ENCODE results near the gene PPFIA1.

PPFIA1 gene

GRCh38 chr11:70270104-70270876, at the start of gene PPFIA1:
Gene PPFIA1, plus strand, starts transcription at chr11:70270690. Its CDS starts 1,483 bp downstream, at chr11:70272173.
- FAIRE-seq (no peak), DNase-seq (ENCODE audit: low spot score) (peak; percentile 81)

- no peak for DNase-seq (ENCODE audit: low spot score)
- FAIRE-seq = no peak
Measured at GRCh38 chr11:70220920-70221319, 49.6 kb upstream of the PPFIA1 start.

GRCh38 chr11:70225681-70226177, 44.8 kb upstream of the PPFIA1 start:
- FAIRE-seq (no peak), DNase-seq (ENCODE audit: low spot score) (no peak)

- DNase-seq (ENCODE audit: low spot score) = no peak
- no peak for FAIRE-seq
Measured at GRCh38 chr11:70226183-70226582, 44.3 kb upstream of the PPFIA1 start.

GRCh38 chr11:70226967-70227366, 43.5 kb upstream of the PPFIA1 start:
- DNase-seq (ENCODE audit: low spot score) (no peak), FAIRE-seq (no peak)

DNA sequence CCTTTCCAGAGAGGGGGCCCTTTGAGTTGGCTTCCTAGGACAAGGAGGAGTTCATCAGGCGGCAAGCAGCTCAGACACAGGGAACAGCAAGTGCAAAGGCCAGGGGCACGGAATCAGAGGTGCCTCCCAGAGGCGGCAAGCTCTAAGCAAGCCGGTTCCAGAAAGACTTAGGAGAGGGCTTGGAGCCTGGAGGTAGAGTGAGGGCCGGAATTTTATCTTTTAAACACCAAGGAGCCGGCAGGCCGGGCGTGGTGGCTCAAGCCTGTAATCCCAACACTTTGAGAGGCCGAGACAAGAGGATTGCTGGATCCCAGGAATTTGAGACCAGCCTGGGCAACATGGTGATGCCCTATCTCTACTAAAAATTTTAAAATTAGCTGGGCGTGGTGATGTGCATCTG, 40.8 kb upstream of the PPFIA1 start:
- no peak for FAIRE-seq
- DNase-seq (ENCODE audit: low spot score) = no peak

DNA sequence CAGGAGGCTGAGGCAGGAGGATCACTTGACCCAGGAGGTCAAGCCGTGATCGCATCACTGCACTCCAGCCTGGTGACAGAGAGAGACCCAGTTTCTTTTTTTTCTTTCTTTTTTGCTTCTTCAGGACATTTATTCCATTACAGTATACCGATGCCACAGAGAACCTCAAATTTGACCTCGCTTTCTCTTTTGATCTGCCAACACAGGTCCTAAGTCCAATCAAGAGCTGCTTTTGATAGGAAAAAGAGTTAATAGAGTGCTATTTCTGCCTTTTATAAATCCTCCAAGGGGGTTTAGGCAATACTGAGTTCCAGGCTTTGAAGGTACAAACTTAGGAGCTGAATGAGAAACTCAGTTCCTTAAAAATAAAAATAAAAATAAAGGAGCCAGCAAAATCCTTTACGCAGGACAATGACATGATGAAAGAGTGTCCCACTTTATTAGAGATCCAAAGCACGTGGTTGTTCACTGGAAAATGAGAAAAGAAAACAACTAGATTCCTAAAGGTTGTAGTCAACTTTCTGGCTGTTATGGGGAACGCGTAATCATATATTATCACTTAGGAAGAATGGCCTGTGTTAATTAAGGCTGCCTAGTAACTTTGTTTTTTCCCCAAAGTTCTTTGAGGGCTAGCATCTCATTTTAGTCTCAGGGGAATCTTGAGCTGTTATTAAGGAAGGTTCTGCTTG, 40.2 kb upstream of the PPFIA1 start:
- FAIRE-seq (no peak), DNase-seq (ENCODE audit: low spot score) (no peak)

GRCh38 chr11:70230840-70231710, 39.4 kb upstream of the PPFIA1 start:
- no peak for FAIRE-seq
- no peak for DNase-seq (ENCODE audit: low spot score)

DNA sequence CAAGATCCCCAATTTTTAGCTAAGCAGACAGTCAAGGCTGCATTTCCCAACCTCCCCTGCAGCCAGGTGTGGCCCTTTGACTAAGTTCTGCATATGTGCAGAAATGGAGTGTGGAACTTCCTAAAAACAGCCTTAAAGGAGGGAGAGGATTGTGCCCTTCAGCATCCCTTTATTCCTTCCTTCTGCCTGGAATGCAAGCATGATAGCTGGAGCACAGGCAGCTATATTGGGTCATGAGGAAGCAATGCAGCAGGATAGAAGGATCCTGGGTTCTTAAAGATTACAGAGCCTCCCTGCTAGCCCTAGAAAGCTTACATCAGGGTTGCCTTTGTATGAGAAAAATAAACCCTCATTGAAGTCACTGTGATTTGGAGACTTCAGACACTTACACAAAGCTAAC, 37.5 kb upstream of the PPFIA1 start:
- FAIRE-seq = no peak
- no peak for DNase-seq (ENCODE audit: low spot score)

GRCh38 chr11:70233511-70233934, 37.0 kb upstream of the PPFIA1 start:
- DNase-seq (ENCODE audit: low spot score) (peak; percentile 92), FAIRE-seq (peak; percentile 94)

GRCh38 chr11:70233962-70234361, 36.5 kb upstream of the PPFIA1 start:
- FAIRE-seq (no peak), DNase-seq (ENCODE audit: low spot score) (no peak)

DNA sequence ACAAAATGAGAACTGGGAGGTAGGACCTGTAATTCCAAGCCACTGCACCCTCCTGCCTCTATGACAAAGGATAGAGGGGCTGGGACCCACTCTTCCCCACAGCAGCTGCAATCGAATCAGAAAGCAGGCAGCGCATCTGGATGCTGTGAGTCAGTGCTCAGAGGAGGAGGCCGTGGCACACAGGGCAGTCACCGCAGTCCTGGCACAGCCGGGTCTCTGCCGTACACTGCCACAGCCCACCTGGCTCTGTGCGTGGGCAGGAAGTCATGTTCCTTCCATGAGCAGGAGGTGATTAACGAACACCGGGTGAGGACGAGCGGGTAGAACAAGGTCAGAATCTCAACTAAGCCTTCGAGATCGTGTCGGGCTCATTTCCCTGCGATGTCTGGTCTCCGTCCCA, 30.2 kb upstream of the PPFIA1 start:
- no peak for FAIRE-seq
- no peak for DNase-seq (ENCODE audit: low spot score)

DNA sequence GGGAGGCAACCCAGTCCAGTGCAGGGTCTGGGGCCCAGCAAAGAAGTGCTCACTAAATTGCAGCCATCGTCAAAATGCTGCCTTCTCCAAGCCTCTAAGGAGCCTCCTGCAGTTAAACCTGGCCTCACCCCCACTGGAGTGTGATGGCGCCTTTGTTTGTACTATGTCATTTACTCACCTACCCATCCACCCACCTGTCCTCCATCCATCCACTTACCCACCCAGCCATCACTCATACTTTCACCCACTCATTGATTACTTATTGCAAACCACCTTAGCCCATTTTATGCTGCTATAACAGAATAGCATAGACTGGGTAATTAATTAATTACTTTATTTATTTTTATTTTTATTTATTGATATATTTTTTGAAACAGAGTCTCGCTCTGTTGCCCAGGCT, 28.8 kb upstream of the PPFIA1 start:
- no peak for FAIRE-seq
- DNase-seq (ENCODE audit: low spot score) = no peak

DNA sequence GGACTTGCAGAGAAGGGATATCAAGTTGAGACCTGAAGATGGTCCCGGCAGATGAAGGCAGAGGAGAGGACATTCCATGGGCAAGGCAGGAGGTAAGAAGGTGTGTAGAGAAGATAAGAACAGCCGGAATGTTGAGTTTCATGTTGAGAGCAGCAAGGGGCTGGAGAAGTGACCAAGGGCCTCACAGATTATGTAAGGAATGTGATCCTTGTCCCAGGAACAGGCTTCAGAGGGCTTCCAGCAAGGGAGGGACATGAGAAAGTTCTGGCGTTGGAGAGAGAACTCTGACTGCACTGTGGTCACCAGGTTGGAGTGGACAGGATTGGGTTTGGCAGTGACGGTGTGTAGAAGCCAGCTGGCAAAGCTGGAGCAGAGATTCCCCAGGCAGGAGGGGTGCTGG, 27.6 kb upstream of the PPFIA1 start:
- FAIRE-seq = no peak

GRCh38 chr11:70243912-70244652, 26.4 kb upstream of the PPFIA1 start:
- FAIRE-seq (no peak), DNase-seq (ENCODE audit: low spot score) (no peak)

More for the DNA sequence above, 27.6 kb upstream of the PPFIA1 start:
- DNase-seq (ENCODE audit: low spot score) = no peak

GRCh38 chr11:70244698-70245097, 25.8 kb upstream of the PPFIA1 start:
- peak; percentile 61 for DNase-seq (ENCODE audit: low spot score)
- no peak for FAIRE-seq

DNA sequence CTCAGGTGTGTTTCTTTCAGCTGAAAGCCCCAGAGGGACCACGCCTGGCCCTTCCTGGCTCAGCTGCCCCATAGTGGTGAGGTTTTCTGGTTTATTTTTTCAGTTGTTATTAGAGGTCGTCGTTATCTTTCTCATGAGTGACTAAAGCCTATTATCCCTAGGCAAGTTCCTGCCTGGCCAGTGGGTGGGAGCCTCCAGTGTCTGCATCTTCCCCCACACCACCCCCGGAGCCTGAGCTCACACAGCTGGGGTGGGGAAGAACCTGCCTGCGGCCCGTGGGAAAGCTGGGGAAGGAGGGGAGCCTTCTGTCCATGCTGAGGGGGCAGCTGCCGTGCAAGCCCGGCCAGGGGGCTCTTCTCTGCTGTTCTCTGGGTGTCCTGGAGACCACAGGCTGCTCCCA, 24.3 kb upstream of the PPFIA1 start:
- no peak for DNase-seq (ENCODE audit: low spot score)
- no peak for FAIRE-seq

- peak; percentile 14 for DNase-seq (ENCODE audit: low spot score)
- no peak for FAIRE-seq
Measured at GRCh38 chr11:70247042-70247709, 23.3 kb upstream of the PPFIA1 start.

DNA sequence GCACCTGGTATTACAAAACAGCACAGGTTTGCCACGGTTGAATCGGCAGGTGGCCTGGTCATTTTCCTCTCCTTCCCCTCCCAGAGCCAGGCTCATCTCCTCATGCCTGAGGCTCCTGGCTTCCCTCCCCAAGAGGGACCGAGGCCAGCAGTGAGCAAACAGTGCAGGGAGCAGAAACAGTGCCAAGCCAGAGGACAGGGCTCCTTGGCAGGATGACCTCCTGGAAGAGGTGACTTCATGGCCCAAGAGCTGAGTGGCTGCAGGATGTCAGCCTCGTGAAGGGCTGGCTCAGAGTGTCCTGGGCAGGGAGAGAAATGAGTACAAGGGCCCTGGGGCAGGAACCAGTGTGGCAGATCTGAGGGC, 22.8 kb upstream of the PPFIA1 start:
- FAIRE-seq (no peak), DNase-seq (ENCODE audit: low spot score) (peak; percentile 49)

DNA sequence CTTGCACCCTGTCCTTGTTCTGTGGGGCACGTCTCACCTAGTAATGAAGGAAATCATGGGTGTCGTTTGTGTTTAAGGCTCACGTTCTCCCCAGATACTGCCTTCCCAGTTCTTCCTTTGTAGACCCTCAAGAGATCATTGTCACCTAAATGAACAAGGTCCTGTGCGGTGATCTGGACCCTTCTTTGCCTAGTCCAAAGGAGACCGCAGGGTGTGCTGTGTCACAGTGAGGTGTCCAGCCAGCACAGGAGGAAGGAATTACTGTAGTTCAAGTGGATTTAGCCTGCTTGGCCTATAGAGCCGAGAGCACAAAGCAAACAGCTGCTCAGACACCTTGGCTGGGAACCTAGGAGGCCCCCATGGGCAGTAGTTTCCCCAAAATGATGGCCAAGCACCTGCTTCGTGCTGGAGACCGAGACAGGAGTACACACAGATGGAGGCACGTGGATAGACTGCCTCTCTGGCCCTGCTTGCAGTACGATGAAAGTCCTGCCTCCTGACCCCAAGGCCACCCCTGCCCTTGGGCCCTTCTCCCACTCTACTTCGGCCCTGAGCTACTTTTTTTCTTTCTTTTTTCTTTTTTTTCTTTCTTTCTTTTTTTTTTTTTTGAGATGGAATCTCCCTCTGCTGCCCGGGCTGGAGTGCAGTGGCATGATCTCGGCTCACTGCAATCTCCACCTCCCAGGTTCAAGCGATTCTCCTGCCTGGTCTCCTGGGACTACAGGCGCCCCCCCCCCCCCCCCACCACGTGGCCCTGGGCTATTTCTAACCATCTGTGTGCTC, 19.4 kb upstream of the PPFIA1 start:
- DNase-seq (ENCODE audit: low spot score) = no peak
- no peak for FAIRE-seq

All from RCC 7860 (cell line).